Adrenal gland (tissue), 5 donors: ENCODE data around the gene VAMP8.
A peak's percentile ranks its signal among the peaks of the same experiment; 100 is the strongest.

Experiments
- POLR2A ChIP-seq, 2 donors: fragments of 450-650 bp; IDR thresholded peaks; one replicate each; pipeline ENCODE4 v1.6.1; 2017; ENCODE audit warnings: antibody characterized with exemption in 2 of 2, mild to moderate bottlenecking in 2 of 2, moderate library complexity in 1 of 2
- TF ChIP-seq, protein P1 (sequence below), 6 experiments: fragments of 450-650 bp in 4 of 6; fragments of 200-600 bp in 2 of 6; sonication (generic) in 1 of 6; IDR thresholded peaks; 1 replicate in 5 of 6; 2 replicates in 1 of 6; pipeline versions ENCODE4 v1.5.1 to v1.8.0; 2016 to 2021; ENCODE audit warnings: antibody characterized with exemption in 6 of 6, mild to moderate bottlenecking in 2 of 6, moderate library complexity in 1 of 6
- donor health status: DM: no; HTN: no; CAD: no.

DNA sequence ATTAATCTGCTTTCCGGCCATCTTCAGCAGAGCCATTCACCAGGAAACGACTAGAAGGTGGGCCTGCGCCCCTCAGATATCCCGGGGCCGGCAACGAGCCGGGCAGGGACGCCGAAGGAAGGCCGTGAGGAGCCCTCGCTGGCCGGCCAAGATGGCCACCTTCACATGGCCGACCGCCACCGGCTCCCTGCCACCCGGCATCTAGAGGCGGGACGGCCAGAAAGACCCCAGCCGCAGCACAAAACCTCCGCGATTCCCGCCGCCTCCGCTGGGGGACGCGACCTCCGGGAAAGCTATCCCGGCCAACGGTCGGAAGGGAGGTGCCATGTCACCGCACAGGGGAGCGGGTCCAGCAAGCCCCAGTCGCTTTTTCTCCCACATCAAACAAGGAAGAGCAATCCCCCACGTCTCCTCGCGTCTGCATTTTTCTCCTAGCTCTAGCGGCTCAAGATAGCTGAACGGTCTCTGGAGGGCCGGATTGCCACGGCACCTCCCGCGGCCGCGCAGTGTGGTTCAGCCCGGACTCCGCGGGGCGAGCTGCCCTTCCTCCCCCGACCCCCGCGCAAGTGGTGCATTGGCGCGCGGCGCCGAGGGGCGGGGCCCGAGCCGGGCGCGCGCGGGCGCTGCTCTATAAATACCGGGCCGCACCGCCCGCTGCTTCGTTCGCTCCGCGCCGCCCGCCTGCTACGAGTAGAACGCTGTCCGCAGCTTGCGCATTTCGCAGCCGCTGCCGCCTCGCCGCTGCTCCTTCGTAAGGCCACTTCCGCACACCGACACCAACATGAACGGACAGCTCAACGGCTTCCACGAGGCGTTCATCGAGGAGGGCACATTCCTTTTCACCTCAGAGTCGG is 38.7 kb upstream of the VAMP8 start, which contains the start of gene MAT2A:
- TF ChIP-seq, protein P1, sequence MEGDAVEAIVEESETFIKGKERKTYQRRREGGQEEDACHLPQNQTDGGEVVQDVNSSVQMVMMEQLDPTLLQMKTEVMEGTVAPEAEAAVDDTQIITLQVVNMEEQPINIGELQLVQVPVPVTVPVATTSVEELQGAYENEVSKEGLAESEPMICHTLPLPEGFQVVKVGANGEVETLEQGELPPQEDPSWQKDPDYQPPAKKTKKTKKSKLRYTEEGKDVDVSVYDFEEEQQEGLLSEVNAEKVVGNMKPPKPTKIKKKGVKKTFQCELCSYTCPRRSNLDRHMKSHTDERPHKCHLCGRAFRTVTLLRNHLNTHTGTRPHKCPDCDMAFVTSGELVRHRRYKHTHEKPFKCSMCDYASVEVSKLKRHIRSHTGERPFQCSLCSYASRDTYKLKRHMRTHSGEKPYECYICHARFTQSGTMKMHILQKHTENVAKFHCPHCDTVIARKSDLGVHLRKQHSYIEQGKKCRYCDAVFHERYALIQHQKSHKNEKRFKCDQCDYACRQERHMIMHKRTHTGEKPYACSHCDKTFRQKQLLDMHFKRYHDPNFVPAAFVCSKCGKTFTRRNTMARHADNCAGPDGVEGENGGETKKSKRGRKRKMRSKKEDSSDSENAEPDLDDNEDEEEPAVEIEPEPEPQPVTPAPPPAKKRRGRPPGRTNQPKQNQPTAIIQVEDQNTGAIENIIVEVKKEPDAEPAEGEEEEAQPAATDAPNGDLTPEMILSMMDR (IDR thresholded peaks at IDR 0.05), result peak; percentile 50 to 87 (median 78)
- TF ChIP-seq POLR2A (IDR thresholded peaks at IDR 0.05), result peak; percentile 99 to 100
